ENCODE results near the gene OR1A1.
"Not testable (repeated sequence)": the region's sequence is repeated elsewhere in the genome, so short reads cannot be mapped to it uniquely, and the experiment has no call there.

Gene OR1A1

DNA sequence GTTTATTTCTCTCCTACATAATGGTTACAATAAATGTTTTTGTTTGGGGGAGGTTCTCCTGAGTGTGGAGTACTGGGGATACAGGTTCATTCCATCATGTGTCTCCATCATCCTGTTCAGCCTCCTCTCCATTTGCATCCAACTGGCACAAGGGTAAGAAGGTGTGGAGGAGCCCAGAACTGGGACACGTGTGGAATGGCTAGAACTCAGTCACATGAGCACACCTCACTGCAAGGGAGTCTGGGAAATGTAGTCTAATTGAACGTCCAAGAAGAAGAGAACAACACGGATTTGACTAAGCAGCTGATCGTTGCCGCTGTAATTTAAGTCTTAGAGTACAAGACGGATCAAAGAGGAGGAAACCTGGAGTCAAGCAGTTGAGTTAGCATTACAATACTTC is 6.1 kb downstream of the OR1A1 start:
- no peak for DNase-seq (ENCODE audit: extremely low read depth, low read depth)
- H3K4me3 ChIP-seq (replicated peaks; ENCODE audit: low read depth, low read length) = no peak overlapping the region
- TF ChIP-seq, protein P1, sequence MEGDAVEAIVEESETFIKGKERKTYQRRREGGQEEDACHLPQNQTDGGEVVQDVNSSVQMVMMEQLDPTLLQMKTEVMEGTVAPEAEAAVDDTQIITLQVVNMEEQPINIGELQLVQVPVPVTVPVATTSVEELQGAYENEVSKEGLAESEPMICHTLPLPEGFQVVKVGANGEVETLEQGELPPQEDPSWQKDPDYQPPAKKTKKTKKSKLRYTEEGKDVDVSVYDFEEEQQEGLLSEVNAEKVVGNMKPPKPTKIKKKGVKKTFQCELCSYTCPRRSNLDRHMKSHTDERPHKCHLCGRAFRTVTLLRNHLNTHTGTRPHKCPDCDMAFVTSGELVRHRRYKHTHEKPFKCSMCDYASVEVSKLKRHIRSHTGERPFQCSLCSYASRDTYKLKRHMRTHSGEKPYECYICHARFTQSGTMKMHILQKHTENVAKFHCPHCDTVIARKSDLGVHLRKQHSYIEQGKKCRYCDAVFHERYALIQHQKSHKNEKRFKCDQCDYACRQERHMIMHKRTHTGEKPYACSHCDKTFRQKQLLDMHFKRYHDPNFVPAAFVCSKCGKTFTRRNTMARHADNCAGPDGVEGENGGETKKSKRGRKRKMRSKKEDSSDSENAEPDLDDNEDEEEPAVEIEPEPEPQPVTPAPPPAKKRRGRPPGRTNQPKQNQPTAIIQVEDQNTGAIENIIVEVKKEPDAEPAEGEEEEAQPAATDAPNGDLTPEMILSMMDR (IDR thresholded peaks at IDR 0.05; ENCODE audit: low read depth, low read length, missing control alignments) = no peak

DNA sequence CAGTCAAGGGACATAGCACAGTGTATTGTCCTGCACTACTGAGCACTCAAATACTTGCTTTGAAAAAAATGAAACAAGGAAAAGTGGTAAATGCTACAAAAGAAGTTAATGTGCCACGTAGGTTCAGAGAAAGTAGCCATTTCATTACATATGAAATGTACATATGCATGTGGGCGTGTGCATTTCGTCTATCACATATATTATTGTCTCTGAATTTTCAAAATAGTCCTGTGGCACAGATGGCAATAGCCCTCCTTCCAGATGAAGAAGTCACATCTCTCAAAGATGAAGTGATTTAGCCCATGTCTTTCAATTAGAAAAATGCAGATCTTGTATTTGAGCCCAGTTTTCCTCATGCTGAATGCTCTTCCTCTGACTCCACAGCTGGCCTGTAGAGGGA is 12.5 kb downstream of the OR1A1 start:
- DNase-seq (ENCODE audit: extremely low read depth, low read depth); H3K4me3 ChIP-seq (replicated peaks; ENCODE audit: low read depth, low read length): not testable (repeated sequence)

DNA sequence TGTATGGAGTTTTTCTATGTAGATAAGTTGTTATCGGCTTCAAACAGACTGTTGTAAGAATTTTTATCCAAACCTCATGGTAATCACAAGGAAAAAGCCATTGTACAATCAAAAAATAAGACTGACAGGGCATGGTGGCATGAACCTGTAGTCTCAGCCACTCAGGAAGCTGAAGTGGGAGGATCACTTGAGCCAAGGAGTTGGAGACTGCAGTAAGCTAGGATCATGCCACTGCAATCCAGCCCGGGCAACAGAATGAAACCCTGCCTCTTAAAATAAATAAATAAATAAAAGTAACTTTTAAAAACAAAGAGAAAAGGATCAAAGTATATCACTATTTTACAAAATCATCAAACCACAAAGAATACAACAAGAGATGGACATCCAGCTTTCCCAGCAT is 14.4 kb downstream of the OR1A1 start:
- TF ChIP-seq, protein P1 (IDR thresholded peaks at IDR 0.05; ENCODE audit: low read depth, low read length, missing control alignments) = no peak
- no peak for DNase-seq (ENCODE audit: extremely low read depth, low read depth)
- H3K4me3 ChIP-seq (replicated peaks; ENCODE audit: low read depth, low read length) = no peak overlapping the region

DNA sequence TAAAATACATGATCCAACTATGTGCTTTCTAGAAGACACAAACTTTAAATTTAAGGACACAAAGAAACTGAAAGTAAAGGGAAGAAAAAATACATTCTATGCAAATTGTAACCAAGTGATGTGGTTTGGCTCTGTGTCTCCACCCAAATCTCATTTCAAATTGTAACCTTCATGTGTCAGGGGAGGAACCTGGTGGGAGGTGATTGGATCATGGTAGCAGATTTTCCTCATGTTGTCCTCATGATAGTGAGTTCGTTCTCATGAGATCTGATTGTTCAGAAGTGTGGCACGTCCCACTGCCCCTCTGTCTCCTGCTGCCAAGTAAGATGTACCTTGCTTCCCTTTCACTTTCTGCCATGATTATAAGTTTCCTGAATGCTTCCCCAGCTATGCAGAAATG is 15.0 kb downstream of the OR1A1 start:
- TF ChIP-seq, protein P1 (IDR thresholded peaks at IDR 0.05; ENCODE audit: low read depth, low read length, missing control alignments) = no peak
- no peak overlapping the region for H3K4me3 ChIP-seq (replicated peaks; ENCODE audit: low read depth, low read length)
- DNase-seq (ENCODE audit: extremely low read depth, low read depth) = no peak

DNA sequence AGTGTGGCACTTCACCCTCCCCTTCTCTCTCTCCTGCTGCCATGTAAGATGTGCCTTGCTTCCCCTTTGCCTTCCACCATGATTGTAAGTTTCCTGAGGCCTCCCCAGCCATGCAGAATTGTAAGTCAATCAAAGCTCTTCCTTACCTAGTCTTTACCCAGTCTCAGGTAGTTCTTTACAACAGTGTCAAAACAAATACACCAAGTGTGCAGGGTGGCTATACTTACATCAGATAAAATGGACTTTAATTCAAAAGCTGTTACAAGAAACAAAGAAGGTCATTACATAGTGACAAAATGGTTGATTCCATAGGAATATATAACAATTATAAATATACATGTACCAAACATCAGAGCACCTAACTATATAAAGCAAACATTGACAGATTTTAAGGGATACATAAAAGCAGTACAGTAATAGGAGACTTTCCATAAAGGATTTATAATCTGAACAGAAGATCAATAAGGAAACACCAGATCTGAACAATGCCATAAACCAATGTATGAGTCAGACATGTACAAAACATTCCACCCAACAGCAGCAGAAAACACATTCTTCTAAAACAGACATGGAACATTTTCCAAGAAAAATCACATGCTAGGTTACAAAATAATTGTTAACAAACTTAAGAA is 17.4 kb downstream of the OR1A1 start:
- H3K4me3 ChIP-seq (replicated peaks; ENCODE audit: low read depth, low read length); DNase-seq (ENCODE audit: extremely low read depth, low read depth): not testable (repeated sequence)

DNA sequence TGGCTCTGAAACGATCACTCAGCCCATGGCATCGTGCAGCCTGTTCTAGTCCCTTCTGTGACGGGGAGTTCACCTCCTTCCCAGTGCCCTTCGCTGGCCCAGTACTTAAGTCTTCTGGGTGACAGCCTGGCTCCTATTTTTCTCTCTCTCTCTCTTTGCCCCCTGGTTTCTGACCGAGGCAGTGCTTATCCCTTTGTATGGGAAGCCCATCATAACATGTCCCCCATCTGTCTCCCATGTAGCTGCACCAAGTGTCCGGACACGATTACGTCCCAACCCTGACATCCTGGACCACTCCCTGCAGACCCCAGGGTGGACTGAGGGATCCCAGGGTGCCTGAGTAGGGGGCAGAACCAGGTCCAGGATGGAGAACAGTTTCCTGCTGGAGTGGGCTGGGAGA is 24.8 kb downstream of the OR1A1 start:
- not testable (repeated sequence) for H3K4me3 ChIP-seq (replicated peaks; ENCODE audit: low read depth, low read length); DNase-seq (ENCODE audit: extremely low read depth, low read depth)

DNA sequence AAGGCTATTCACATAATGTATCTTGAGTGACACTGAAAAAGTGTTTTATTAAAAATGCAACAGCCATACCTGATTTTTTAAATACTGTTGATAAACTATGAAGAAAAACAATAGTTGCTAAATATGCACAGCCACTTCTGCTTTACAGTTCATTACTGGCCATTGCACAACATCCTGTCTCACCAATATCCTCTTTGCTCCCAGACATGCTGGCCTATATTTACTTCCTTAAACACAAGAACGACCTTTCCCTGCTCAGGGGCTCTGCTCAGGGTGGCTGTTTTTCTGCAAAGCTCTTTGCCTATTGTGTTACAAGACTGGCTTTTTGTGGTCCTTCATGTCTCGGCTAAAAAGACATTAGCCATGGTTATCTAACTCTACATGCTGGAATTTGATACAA is 31.2 kb downstream of the OR1A1 start:
- not testable (repeated sequence) for H3K4me3 ChIP-seq (replicated peaks; ENCODE audit: low read depth, low read length); DNase-seq (ENCODE audit: extremely low read depth, low read depth)

DNA sequence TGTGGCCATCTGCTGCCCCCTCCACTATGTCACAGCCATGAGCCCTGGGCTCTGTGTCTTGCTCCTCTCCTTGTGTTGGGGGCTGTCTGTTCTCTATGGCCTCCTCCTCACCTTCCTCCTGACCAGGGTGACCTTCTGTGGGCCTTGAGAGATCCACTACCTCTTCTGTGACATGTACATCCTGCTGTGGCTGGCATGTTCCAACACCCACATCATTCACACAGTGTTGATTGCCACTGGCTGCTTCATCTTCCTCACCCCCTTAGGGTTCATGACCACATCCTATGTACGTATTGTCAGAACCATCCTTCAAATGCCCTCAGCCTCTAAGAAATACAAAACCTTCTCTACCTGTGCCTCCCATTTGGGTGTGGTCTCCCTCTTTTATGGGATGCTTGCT is 33.6 kb downstream of the OR1A1 start:
- not testable (repeated sequence) for H3K4me3 ChIP-seq (replicated peaks; ENCODE audit: low read depth, low read length); DNase-seq (ENCODE audit: extremely low read depth, low read depth)

DNA sequence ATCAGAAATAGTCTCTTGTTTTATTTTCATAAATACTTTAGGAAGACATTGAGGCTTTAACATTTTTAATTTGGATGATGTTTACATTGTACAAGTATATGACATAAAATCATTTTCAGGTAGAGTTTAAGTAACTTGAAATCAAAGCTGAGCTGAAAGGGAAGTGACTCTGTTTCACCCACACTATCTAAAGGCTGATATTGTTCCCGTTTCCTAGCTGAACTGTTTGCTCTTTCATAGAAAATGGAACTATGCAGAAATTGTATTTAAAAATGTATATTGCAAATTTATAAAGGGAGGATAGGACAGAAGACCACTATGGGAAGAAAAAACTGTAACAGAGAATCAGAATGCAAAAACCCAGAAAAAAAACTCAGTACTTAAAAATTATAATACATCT is 37.4 kb downstream of the OR1A1 start:
- not testable (repeated sequence) for H3K4me3 ChIP-seq (replicated peaks; ENCODE audit: low read depth, low read length); DNase-seq (ENCODE audit: extremely low read depth, low read depth)

DNA sequence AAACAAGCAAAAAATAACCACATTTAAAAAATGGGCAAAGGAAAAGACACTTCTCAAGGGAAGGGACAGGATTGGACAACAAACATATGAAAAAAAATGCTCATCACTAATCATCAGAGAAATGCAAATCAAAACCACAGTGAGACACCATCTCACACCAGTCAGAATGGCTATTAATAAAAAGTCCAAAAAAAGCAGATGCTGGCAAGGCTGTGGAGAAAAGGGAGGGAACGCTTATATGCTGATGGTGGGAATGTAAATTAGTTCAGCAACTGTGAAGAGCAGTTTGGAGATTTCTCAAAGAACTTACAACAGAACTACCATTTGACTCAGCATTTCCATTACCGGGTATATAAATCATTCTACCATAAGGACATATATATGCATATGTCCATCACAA is 41.5 kb downstream of the OR1A1 start:
- not testable (repeated sequence) for DNase-seq (ENCODE audit: extremely low read depth, low read depth); H3K4me3 ChIP-seq (replicated peaks; ENCODE audit: low read depth, low read length)

DNA sequence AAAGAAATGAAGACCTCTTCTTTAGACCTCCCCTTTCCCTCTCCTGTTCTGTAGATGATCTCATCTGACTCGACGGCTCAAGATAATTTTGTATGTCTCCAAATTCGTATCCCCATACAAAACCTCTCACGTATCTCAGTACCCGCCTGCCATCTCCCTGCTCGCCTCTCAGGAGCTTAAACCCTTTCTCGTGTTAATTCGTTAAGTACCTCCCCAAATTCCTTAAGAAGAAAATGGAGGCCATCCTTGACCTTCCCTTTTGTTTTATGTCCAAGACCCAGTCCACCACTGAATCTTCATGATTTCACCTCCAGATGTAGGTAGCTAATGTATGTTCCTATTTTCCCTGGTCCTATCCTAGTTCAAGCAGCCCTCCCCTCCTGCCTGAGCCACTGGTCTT is 49.1 kb downstream of the OR1A1 start:
- DNase-seq (ENCODE audit: extremely low read depth, low read depth) = no peak
- H3K4me3 ChIP-seq (replicated peaks; ENCODE audit: low read depth, low read length) = no peak overlapping the region
- TF ChIP-seq, protein P1 (IDR thresholded peaks at IDR 0.05; ENCODE audit: low read depth, low read length, missing control alignments) = no peak
